Heart right ventricle (tissue), 16 donors: ENCODE data around the gene B3GNT5. TPM values are rescaled to one million over a fixed set of nuclear protein-coding genes. Genes with fewer than 3 reads are reported as not detected.

Experiments used
- ATAC-seq, 8 donors: fragments of 200-7000 bp; cut with Tn5 transposase; one replicate each; pipeline ENCODE4 v1.9.1; 2020; ENCODE audit warnings: mild to moderate bottlenecking in 8 of 8, moderate library complexity in 8 of 8, moderate number of reproducible peaks in 1 of 8
- DNase-seq, 2 donors: peaks; one replicate each; pipeline ENCODE4 v3.0.0-alpha.2; 2020
- H3K27ac ChIP-seq, 10 donors: fragments of 200-600 bp; sonication (generic) in 2 of 10; one replicate each; pipeline versions ENCODE4 v1.5.0 to v1.8.0; 2020 to 2022; ENCODE audit warnings: mild to moderate bottlenecking in 3 of 10
- H3K27me3 ChIP-seq, 7 donors: fragments of 200-600 bp; one replicate each; pipeline ENCODE4 v1.8.0; 2021 to 2022; ENCODE audit warnings: mild to moderate bottlenecking in 2 of 7
- H3K36me3 ChIP-seq, 9 donors: fragments of 200-600 bp; sonication (generic) in 1 of 9; one replicate each; pipeline versions ENCODE4 v1.5.0 to v1.8.0; 2020 to 2022; ENCODE audit warnings: mild to moderate bottlenecking in 2 of 9
- H3K4me1 ChIP-seq, 9 donors: fragments of 200-600 bp; sonication (generic) in 1 of 9; one replicate each; pipeline versions ENCODE4 v1.5.0 to v1.8.0; 2020 to 2022; ENCODE audit warnings: mild to moderate bottlenecking in 4 of 9
- H3K4me3 ChIP-seq, 10 donors: fragments of 200-600 bp; sonication (generic) in 2 of 10; one replicate each; pipeline versions ENCODE4 v1.5.0 to v1.8.0; 2020 to 2022; ENCODE audit warnings: mild to moderate bottlenecking in 7 of 10, moderate library complexity in 2 of 10
- H3K9me3 ChIP-seq, 11 donors: fragments of 200-600 bp in 10 of 11; sonication (generic) in 2 of 11; one replicate each; pipeline versions ENCODE4 v1.5.0 to v1.8.0; 2013 to 2022; ENCODE audit warnings: mild to moderate bottlenecking in 2 of 11, control low read depth in 1 of 11, moderate library complexity in 1 of 11
- CTCF ChIP-seq, 9 donors: fragments of 200-600 bp; sonication (generic) in 2 of 9; IDR thresholded peaks; one replicate each; pipeline versions ENCODE4 v1.5.0 to v1.8.0; 2021 to 2022; ENCODE audit warnings: antibody characterized with exemption in 9 of 9, mild to moderate bottlenecking in 5 of 9, moderate library complexity in 1 of 9
- WGBS, 2 donors: extraction: QIAGEN DNeasy Blood & Tissue Kit; methylation state at CpG; one replicate each; pipeline ENCODE4 v1.1.7; 2013; ENCODE audit warnings: inconsistent platforms in 1 of 2; 5-methylcytosine and 5-hydroxymethylcytosine counted together
- intact Hi-C, 10 donors: fragments of 100-400 bp; cut with DNase I; formaldehyde crosslinking; loops; one replicate each; pipeline versions ENCODE4 v1.11.1 to v1.14.2; 2022
- polyA plus RNA-seq, 2 donors: library from polyadenylated mRNA; stranded (reverse); fragments of 200-250 nt; gene quantifications; one replicate each; pipeline ENCODE4 v1.2.3, GENCODE V29; 2013
- total RNA-seq, 10 donors: library from RNA; stranded (reverse); fragmentation: NEBNext Ultra II Directional in 3 of 10; extraction: Animal tissue kit (Norgen Biotek cat#: 25700) in 3 of 10; gene quantifications; one replicate each; pipeline versions ENCODE4 v1.2.1 to v1.2.4, GENCODE V29; 2021 to 2023
- donor health status: Arrhythmogenic right ventricular cardiomyopathy.
- donor health status: ischemic (EF 13 %, LVEDD 7.1; RV severe dilation, severe dysfunction).
- donor health status: healthy with polysubstance abuse.
- donor health status: DM: no; HTN: yes; CAD: no.
- donor health status: DM: no; HTN: no; CAD: no.
- donor health status: ischemic (EF 25% LVEDD 6.9; RV normal size, moderate dysfunction).
- donor health status: ischemic (EF 25% LVEDD 5.7; RV mildly dilated, moderate dysfunction).
- donor health status: healthy.
- donor health status: DM: yes; HTN: yes; CAD: no.
- donor health status: Ischemic cardiomyopathy.
- donor health status: ischemic (EF 35%, LVEDD 5.7; RV mildly dilated, moderate dysfunction).
- donor health status: nonischemic (EF 11% LVEDD 7.7; RV severe dilation, severe dysfunction).
- donor health status: DM: yes; HTN: yes; CAD: no.
- donor health status: PGD.
- donor health status: ischemic (EF 29% LVEDD 5.4; RV normal size, mild dysfunction).
- donor health status: nonischemic (EF 23%, LVEDD 6.1; RV moderate dilation, normal function).

Gene B3GNT5
- total and polyA plus RNA-seq, 12 donors = 1.7 to 9.0 (median 4.6) TPM

GRCh38 chr3:183307749-183308148 lies 54.7 kb downstream of the B3GNT5 start:
- ATAC-seq (no peak), DNase-seq (no peak)
- Histone ChIP-seq H3K27me3 (no peaks in the 10 kb centered on the region), H3K4me3 (no peak overlapping the region), H3K36me3 (no peaks in the 10 kb centered on the region), H3K4me1 (peaks cover 0 to 47% (median 13%) of the 10 kb centered on the region in 9 donors), H3K9me3 (no peaks in the 10 kb centered on the region), H3K27ac (peak overlapping the region in 1 of 10 donors; percentile 82)
- WGBS, 2 donors = 96% methylated on average over 2 of the region's 2 CpGs
- intact Hi-C loops = loop anchor here in 1 of 10 donors (10.0 kb wide), 1 partner anchor 53 kb away; the partner anchor contains the start of gene B3GNT5
- no peak for TF ChIP-seq CTCF (IDR thresholded peaks at IDR 0.05)

- WGBS, 2 donors = 74 to 76% methylated on average over 5 of the region's 5 CpGs
- H3K4me3 ChIP-seq = no peak overlapping the region
- no peaks in the 10 kb centered on the region for H3K27me3 ChIP-seq
- peak overlapping the region in 2 of 10 donors; percentile 13 to 25 for H3K27ac ChIP-seq
- TF ChIP-seq CTCF (IDR thresholded peaks at IDR 0.05) = no peak
- DNase-seq (no peak), ATAC-seq (no peak)
- no peaks in the 10 kb centered on the region for H3K36me3 ChIP-seq
- no peaks in the 10 kb centered on the region for H3K9me3 ChIP-seq
- peaks cover 0 to 48% (median 13%) of the 10 kb centered on the region in 9 donors for H3K4me1 ChIP-seq
- intact Hi-C loops = loop anchor here in 1 of 10 donors (10.0 kb wide), 1 partner anchor 54 kb away; the partner anchor contains the start of gene B3GNT5
Measured at GRCh38 chr3:183308751-183309150, 55.7 kb downstream of the B3GNT5 start.

GRCh38 chr3:183309276-183309675 lies 56.2 kb downstream of the B3GNT5 start:
- DNase-seq = peak; percentile 49 to 54
- intact Hi-C loops = loop anchor here in 1 of 10 donors (10.0 kb wide), 1 partner anchor 54 kb away; the partner anchor contains the start of gene B3GNT5

GRCh38 chr3:183310936-183311335 lies 57.9 kb downstream of the B3GNT5 start:
- Histone ChIP-seq H3K36me3 (no peaks in the 10 kb centered on the region), H3K27ac (no peak overlapping the region), H3K9me3 (no peaks in the 10 kb centered on the region), H3K4me1 (peaks cover 0 to 42% (median 11%) of the 10 kb centered on the region in 9 donors), H3K4me3 (no peak overlapping the region), H3K27me3 (no peaks in the 10 kb centered on the region)
- intact Hi-C loops = no loop called here
- DNase-seq (no peak), ATAC-seq (no peak)
- 94 to 97% methylated on average over 3 of the region's 3 CpGs for WGBS, 2 donors
- no peak for TF ChIP-seq CTCF (IDR thresholded peaks at IDR 0.05)

More at GRCh38 chr3:183309276-183309675, 56.2 kb downstream of the B3GNT5 start:
- Histone ChIP-seq H3K4me1 (peaks cover 0 to 44% (median 13%) of the 10 kb centered on the region in 9 donors), H3K27ac (peak overlapping the region in 3 of 10 donors; percentile 13 to 25 (median 19)), H3K36me3 (no peaks in the 10 kb centered on the region), H3K4me3 (no peak overlapping the region), H3K27me3 (no peaks in the 10 kb centered on the region), H3K9me3 (no peaks in the 10 kb centered on the region)
- ATAC-seq = peak; percentile 48 to 94 (median 75)
- 49 to 58% methylated on average over 5 of the region's 5 CpGs for WGBS, 2 donors
- no peak for TF ChIP-seq CTCF (IDR thresholded peaks at IDR 0.05)
